ENCODE data around the gene PRND. TPM values are rescaled to one million over a fixed set of nuclear protein-coding genes. Genes with fewer than 3 reads are reported as not detected.

Gene PRND
- total RNA-seq, 1 experiment from 2014 or later, result not detected

GRCh38 chr20:4720041-4720976, 1.4 kb upstream of the PRND start:
- Histone ChIP-seq H4K20me1 (ENCODE audit: insufficient read depth) (no peaks in the 10 kb centered on the region), H3K79me2 (ENCODE audit: low read depth) (no peaks in the 10 kb centered on the region), H3K27me3 (ENCODE audit: insufficient read depth, low read depth) (no peaks in the 10 kb centered on the region), H3K27ac (no peak overlapping the region), H3K4me2 (peak overlapping the region; percentile 56), H3K4me1 (replicated peaks; ENCODE audit: insufficient read depth) (peaks cover 11% of the 10 kb centered on the region), H3K4me3 (no peak overlapping the region; the same call in 1 of the 2 replicates), H3K9me3 (ENCODE audit: insufficient read depth, low read depth) (no peaks in the 10 kb centered on the region), H2AFZ (no peak overlapping the region), H3K9me2 (ENCODE audit: insufficient read depth) (no peaks in the 10 kb centered on the region), H3F3A (ENCODE audit: insufficient read depth, low read depth) (no peaks in the 10 kb centered on the region), H3K36me3 (ENCODE audit: low read depth) (no peaks in the 10 kb centered on the region)
- BruUV-seq (replicated peaks), result no TSS peak
- POLR2A ChIA-PET (ENCODE audit: unreplicated experiment), result no interaction called here
- no peak for TF ChIP-seq EZH2 (IDR thresholded peaks at IDR 0.05; ENCODE audit: low read depth)
- TF ChIP-seq CTCF (conservative IDR thresholded peaks at IDR 0.05), result peak; percentile 84
- intact Hi-C loops (cut with micrococcal nuclease; ENCODE audit: unreplicated experiment), result loop anchor here (1.0 to 2.0 kb wide), 3 partner anchors 106 to 612 kb away; no protein-coding TSS in a partner anchor
- DNase-seq, result peak; percentile 49 to 67
- CTCF ChIA-PET, result interaction anchor here (1.0 to 1.7 kb wide), 2 partner anchors 107 to 119 kb away, joined by 8 to 14 read pairs; no protein-coding TSS in a partner anchor

GRCh38 chr20:4720977-4721349, 746 bp upstream of the PRND start:
- no peak for DNase-seq
- BruUV-seq (replicated peaks), result no TSS peak
- Histone ChIP-seq H2AFZ (no peak overlapping the region), H3K4me2 (peak overlapping the region; percentile 56), H3K36me3 (ENCODE audit: low read depth) (no peaks in the 10 kb centered on the region), H3F3A (ENCODE audit: insufficient read depth, low read depth) (no peaks in the 10 kb centered on the region), H3K27me3 (ENCODE audit: insufficient read depth, low read depth) (no peaks in the 10 kb centered on the region), H3K79me2 (ENCODE audit: low read depth) (no peaks in the 10 kb centered on the region), H3K27ac (no peak overlapping the region), H3K9me3 (ENCODE audit: insufficient read depth, low read depth) (no peaks in the 10 kb centered on the region), H3K9me2 (ENCODE audit: insufficient read depth) (no peaks in the 10 kb centered on the region), H3K4me3 (no peak overlapping the region; the same call in 1 of the 2 replicates), H3K4me1 (replicated peaks; ENCODE audit: insufficient read depth) (peaks cover 11% of the 10 kb centered on the region), H4K20me1 (ENCODE audit: insufficient read depth) (no peaks in the 10 kb centered on the region)
- ChIA-PET POLR2A (ENCODE audit: unreplicated experiment) (no interaction called here), CTCF (interaction anchor here (0.6 to 1.7 kb wide), 4 partner anchors 8 to 384 kb away, joined by 4 to 14 read pairs (median 6); no protein-coding TSS in a partner anchor)
- peak; percentile 37; the same call in 1 of the 2 replicates for TF ChIP-seq CTCF (conservative IDR thresholded peaks at IDR 0.05)
- no peak for TF ChIP-seq EZH2 (IDR thresholded peaks at IDR 0.05; ENCODE audit: low read depth)
- intact Hi-C loops (cut with micrococcal nuclease; ENCODE audit: unreplicated experiment), result loop anchor here (1.0 to 2.0 kb wide), 3 partner anchors 107 to 612 kb away; no protein-coding TSS in a partner anchor

GRCh38 chr20:4722571-4722970, 862 bp downstream of the PRND start:
- intact Hi-C loops (cut with micrococcal nuclease; ENCODE audit: unreplicated experiment), result no loop called here
- Histone ChIP-seq H2AFZ (no peak overlapping the region), H4K20me1 (ENCODE audit: insufficient read depth) (no peaks in the 10 kb centered on the region), H3K9me2 (ENCODE audit: insufficient read depth) (no peaks in the 10 kb centered on the region), H3K4me1 (replicated peaks; ENCODE audit: insufficient read depth) (peaks cover 11% of the 10 kb centered on the region), H3F3A (ENCODE audit: insufficient read depth, low read depth) (no peaks in the 10 kb centered on the region), H3K27ac (no peak overlapping the region), H3K4me3 (no peak overlapping the region), H3K79me2 (ENCODE audit: low read depth) (no peaks in the 10 kb centered on the region), H3K36me3 (ENCODE audit: low read depth) (no peaks in the 10 kb centered on the region), H3K4me2 (no peak overlapping the region), H3K9me3 (ENCODE audit: insufficient read depth, low read depth) (no peaks in the 10 kb centered on the region), H3K27me3 (ENCODE audit: insufficient read depth, low read depth) (no peaks in the 10 kb centered on the region)
- no peak for DNase-seq
- POLR2A ChIA-PET (ENCODE audit: unreplicated experiment), result interaction anchor here (0.5 kb wide), 1 partner anchor 328 kb away, joined by 4 read pairs; no protein-coding TSS in a partner anchor
- TF ChIP-seq EZH2 (IDR thresholded peaks at IDR 0.05; ENCODE audit: low read depth) (no peak), CTCF (conservative IDR thresholded peaks at IDR 0.05) (no peak)
- CTCF ChIA-PET, result interaction anchor here (0.6 kb wide), 1 partner anchor 37 kb away, joined by 3 read pairs; no protein-coding TSS in a partner anchor
- no TSS peak for BruUV-seq (replicated peaks)

All from PC-9 (cell line).